Stimulated activated CD4-positive, alpha-beta T cell treated with anti-CD3 and anti-CD28 coated beads, Interleukin-15, amount 100 ng/mL, for 48 hours (primary cell): ENCODE results near the gene SELPLG.
A peak's percentile ranks its signal among the peaks of the same experiment; 100 is the strongest.
"Not testable (repeated sequence)": the region's sequence is repeated elsewhere in the genome, so short reads cannot be mapped to it uniquely, and the experiment has no call there.

Experiments used
- DNase-seq, 2 donors: peaks; one replicate each; pipeline ENCODE4 v3.0.0-alpha.2; 2020; ENCODE audit warnings: low read depth in 2 of 2

The SELPLG gene

GRCh38 chr12:108633534-108634248, at the start of gene SELPLG:
Gene SELPLG (minus strand): TSS chr12:108633894. CDS start chr12:108624307, 9,587 bp downstream.
- DNase-seq: peak; percentile 75 to 80

DNA sequence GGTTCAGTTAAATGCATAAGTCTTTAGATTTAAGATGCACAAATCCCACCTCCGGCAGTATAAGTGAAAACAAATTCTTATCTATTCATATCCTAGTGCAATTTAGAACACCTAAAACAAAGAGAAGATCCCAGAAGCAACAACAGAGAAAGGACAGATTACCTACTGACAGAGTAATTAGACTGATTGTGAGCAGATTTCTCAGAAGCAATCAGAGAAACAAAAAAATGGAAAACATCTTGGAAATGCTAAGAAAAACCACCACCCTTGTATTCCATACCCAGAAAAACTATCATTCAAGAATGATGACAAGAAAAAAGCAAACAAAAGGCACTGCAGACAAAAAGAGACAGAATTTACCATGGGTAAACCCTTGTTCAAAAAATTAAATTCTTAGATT, 47.6 kb upstream of the SELPLG start:
- no peak for DNase-seq

DNA sequence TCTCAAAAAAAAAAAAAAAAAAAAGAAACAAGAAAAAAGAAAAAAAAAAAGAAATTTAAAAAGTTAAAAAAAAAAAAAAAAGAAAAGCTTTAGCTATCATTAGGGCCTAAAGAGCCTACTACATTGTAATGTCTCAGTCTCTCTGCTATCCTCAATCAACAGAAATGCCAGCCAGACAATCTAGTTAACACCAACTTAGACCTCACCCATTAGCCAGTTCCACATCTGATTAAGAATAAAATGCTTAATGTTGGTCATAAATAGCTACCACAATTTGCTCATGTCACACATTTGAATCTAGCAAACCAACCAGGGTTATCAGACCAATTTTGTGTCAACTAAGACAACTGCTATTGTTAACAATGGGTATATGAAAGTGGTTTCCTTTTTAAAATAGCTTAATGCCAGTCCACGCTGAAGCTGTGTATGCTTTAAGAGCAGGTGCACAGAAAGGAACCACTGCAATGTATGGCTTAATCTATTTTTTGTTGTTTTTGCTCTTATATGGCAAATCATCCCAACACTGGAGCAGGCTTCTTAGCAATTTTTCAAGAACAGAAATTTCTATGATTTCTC, 45.5 kb upstream of the SELPLG start:
- no peak for DNase-seq

DNA sequence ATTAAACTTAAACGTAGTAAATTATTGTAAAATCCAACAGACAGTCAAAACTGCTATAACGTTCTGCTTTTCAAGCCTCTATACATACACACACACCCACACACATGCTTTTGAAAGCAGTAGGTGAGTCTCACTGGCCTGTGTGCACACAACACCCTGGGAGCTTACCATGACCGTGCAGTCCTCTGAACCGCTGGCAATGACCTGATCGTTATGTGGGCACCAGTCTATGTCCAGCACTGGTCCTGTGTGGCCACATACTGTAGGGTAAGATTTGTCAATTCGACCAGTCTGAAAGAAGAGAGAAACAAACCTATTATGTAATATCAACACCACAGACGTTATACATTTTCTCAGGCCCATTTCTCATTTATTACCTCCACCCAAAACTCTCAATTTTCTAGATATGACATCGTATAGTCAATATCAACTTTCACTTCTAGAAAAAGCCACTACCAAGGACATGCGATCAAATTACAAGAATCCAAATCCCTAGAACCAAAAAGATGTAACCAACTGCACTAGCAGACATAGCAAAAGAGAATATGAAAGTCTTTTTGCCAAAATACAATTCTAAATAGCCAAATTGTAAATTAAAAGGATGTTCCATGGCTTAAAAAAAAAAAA, 44.5 kb upstream of the SELPLG start:
- no peak for DNase-seq

- DNase-seq: no peak
Measured at GRCh38 chr12:108677381-108677780, 43.7 kb upstream of the SELPLG start.

- no peak for DNase-seq
Measured at GRCh38 chr12:108676707-108677106, 43.0 kb upstream of the SELPLG start.

- no peak for DNase-seq
Measured at GRCh38 chr12:108675792-108676191, 42.1 kb upstream of the SELPLG start.

DNA sequence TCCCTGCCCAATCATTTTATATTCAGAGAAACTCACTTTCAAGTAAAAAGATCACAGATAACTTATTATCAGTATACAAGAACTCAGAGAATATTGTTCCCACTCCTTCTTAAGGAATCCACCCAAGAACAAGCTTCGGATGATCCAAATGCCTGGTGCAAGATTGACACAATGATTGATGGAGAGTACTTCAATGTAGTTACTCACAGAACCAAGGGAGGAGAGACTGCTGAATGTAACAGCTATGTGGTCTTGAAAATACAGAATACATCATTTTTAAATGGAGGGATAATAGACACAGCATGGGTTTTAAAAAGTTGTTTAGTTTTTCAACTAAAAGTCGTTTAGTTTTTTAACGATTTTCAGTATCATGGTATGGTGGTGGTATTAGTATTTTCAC, 38.4 kb upstream of the SELPLG start:
- DNase-seq: no peak

- no peak for DNase-seq
Measured at GRCh38 chr12:108671110-108671509, 37.4 kb upstream of the SELPLG start.

DNA sequence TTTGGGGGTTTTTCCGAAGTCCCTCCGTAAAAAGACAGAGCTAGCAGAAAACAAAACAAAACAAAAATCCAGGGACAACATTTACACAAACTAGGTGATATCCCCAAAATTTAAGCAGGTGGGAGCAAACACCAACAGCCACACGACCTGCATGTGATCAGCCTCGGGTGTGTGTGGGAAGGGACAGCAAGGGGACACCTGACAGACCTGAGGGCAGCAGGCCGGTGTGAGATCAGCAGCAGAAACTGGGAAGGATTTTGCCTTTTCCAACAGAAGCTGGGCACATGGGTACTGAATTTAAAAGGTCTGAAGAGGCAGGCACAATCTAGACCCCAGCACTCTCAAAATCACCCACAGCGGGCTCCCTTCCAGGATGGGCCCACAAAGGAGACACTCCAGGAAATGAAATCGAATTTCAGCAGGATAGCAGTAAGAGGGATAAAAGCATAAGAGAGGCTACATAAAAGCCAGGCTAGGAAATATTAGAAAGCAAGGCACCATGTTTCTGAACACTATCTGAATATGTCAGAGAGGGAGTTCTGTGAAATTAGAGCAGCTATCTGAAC, 36.5 kb upstream of the SELPLG start:
- no peak for DNase-seq

DNA sequence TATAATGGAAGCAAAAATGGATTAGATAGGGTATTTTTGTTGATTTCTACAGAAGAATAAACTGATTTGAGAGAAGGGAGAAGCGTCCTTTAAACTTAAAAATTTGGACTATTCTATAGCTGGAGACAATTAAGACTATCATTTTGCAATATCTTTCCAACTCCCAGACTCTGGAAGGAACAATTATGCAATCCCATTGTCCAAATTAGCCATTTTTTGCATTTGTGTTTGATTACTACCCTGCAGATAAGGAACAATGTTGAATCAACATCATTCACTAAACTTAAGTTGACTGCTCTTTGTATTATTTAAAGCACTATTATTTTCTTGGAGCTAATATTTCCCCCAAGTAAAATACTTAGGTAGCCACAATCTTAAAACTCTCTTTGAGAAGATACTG, 34.8 kb upstream of the SELPLG start:
- DNase-seq: no peak

DNA sequence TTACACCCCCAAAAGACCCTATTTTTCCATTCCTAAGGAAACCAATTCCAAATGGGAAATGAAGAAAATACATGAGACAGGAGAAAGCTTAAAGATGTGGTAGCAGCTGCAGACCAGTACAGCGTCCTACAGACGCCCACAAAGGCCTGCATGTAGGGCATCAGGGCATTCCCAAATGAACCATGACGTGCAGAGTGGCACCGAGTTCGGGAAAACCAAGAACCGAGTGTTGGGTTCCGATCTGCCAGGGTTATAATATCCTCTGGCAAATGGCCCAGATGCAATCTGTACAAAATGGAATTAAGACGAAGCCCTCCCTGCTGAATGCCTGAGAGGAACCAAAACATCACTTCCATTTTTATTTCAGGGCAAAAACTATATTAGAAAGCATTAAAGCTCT, 34.4 kb upstream of the SELPLG start:
- DNase-seq: no peak

- DNase-seq: no peak
Measured at GRCh38 chr12:108667349-108667748, 33.7 kb upstream of the SELPLG start.

DNA sequence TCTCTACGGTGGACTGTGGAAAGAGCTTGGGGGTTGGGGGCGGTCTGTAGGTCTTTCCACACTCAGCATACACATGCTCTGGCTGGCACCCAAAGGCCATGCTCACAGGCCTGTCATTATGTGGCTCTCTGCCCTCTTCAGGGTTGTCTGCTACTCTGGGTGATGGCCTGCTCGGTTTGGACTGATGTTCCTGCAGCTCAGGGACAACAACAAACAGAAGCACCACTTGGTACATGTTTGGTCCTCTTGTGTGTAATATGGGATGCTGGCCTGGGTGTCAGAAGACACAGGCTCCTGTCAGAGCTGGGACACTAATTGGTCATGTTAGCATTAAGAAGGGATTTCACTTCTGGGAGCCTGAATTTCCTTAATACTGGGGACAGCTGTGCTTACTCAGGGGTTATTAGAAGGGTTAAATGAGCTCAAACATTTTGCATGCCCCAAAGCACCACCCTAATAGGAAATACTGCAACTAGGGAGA, 32.7 kb upstream of the SELPLG start:
- DNase-seq: no peak

- no peak for DNase-seq
Measured at GRCh38 chr12:108665608-108666202, 32.0 kb upstream of the SELPLG start.

GRCh38 chr12:108664338-108665258, 30.9 kb upstream of the SELPLG start:
- DNase-seq: peak; percentile 72 to 82

DNA sequence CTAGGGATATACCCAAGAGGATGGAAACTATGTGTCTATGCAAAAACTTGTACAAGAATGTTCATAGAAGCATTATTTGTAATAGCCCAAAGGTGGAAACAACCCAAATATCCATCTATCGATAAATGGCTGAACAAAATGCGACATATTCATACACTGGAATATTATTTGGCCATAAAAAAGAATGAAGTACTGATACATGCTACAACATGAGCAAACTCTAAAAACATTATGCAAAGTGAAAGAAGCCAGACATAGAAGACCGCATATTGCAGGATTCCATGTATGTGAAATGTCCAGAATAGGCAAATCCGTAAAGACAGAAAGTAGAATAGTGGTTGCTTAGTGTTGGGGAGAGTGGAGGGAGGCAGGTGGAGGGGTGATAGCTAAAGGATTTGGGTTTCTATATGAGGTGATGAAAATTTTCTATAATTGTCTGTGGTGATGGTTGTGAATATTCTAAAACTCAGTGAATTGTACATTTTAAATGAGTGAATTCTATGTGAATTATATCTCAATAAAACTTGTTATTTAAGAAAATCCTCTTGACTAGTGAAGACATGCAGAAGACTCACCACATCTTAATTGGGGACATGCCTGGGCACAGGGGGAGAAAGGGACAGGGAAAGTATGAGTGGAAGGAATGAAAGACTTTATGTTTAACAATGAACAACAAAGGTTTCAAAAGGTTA, 29.8 kb upstream of the SELPLG start:
- no peak for DNase-seq

DNA sequence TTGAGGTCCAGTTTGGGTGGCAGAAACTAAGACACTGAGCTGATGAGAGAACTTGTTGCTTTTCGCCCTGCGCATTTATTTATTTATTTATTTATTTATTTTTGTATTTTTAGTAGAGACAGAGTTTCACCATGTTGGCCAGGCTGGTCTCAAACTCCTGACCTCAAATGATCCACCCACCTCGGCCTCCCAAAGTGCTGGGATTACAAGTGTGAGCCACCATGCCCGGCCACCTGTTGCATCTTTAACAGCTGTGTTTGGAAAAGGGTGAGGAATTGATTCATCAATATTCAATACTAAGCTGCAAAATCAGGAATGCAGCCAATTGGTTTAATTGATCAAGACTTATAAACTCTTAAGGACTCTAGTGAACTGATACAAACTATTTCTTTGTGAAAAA, 24.4 kb upstream of the SELPLG start:
- DNase-seq: not testable (repeated sequence)

DNA sequence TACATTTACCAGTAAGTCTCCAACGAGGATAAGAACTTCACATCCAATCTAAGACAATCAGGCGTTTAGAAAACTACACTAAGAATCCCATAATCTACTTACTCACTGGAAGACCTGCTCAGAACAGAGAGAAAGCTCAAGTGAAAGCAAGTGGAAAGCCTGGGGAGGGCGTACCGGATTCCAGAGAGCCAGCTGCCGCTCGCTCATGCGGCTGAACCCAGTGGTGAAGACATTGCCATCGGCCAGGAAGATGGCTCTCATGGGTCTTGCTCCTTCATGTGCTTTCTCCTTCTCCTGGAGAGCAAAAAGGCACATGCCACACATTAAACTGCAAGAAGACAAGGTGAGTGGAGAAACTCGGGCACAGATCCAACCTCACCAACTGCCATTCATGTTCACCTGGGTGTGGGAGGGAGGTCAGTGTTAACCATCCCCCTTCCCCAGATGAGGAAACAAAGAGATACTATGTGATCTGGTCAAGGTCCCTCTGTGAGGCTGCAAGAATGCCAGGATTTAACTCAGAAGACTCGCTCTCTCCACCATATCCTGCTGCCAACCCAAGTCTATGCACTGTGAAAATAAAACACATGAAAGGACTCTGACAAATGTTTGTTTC, 23.5 kb upstream of the SELPLG start:
- DNase-seq: no peak

- not testable (repeated sequence) for DNase-seq
Measured at GRCh38 chr12:108656247-108656646, 22.6 kb upstream of the SELPLG start.
